Suprapubic skin (tissue), 4 donors: ENCODE measurements around the gene ATXN7L1. TPM values are rescaled to one million over a fixed set of nuclear protein-coding genes. Genes with fewer than 3 reads are reported as not detected.
A peak's percentile ranks its signal among the peaks of the same experiment; 100 is the strongest.

Experiments used
- DNase-seq, 2 donors: peaks; one replicate each; pipeline ENCODE4 v3.0.0-alpha.2; 2019; ENCODE audit warnings: low spot score in 2 of 2
- H3K27ac ChIP-seq: fragments of 200-600 bp; sonication (generic); one replicate; pipeline ENCODE4 v1.5.1; 2019
- H3K27me3 ChIP-seq: fragments of 200-600 bp; sonication (generic); one replicate; pipeline ENCODE4 v1.5.1; 2019
- H3K36me3 ChIP-seq: fragments of 200-600 bp; sonication (generic); one replicate; pipeline ENCODE4 v1.5.1; 2019
- H3K4me1 ChIP-seq: fragments of 200-600 bp; sonication (generic); one replicate; pipeline ENCODE4 v1.5.1; 2019
- H3K4me3 ChIP-seq: fragments of 200-600 bp; sonication (generic); one replicate; pipeline ENCODE4 v1.5.1; 2019; ENCODE audit warnings: mild to moderate bottlenecking
- H3K9me3 ChIP-seq: fragments of 200-600 bp; sonication (generic); one replicate; pipeline ENCODE4 v1.5.1; 2019
- EP300 ChIP-seq: sonication (generic); formaldehyde crosslinking; IDR thresholded peaks from one replicate; pipeline ENCODE4 v1.6.1; 2017; ENCODE audit warnings: antibody characterized with exemption
- POLR2A ChIP-seq, 2 donors: fragments of 450-650 bp; IDR thresholded peaks; one replicate each; pipeline ENCODE4 v1.6.1; 2017; ENCODE audit warnings: antibody characterized with exemption in 2 of 2, mild to moderate bottlenecking in 2 of 2, moderate library complexity in 2 of 2
- POLR2AphosphoS5 ChIP-seq, 3 donors: sonication (generic); formaldehyde crosslinking; IDR thresholded peaks; one replicate each; pipeline ENCODE4 v1.6.1; 2017; ENCODE audit warnings: antibody characterized with exemption in 3 of 3
- WGBS: methylation state at CpG from one replicate; pipeline ENCODE4 v1.1.5; 2018; 5-methylcytosine and 5-hydroxymethylcytosine counted together
- total RNA-seq, 4 donors: library from RNA; depleted of rRNA; stranded (reverse); fragments of >200 nt; gene quantifications; one replicate each; pipeline ENCODE4 v1.1.0, GENCODE V29; 2016
- TF ChIP-seq, protein P1 (sequence below), 2 donors: fragments of 200-600 bp in 1 of 2; fragments of 450-650 bp in 1 of 2; sonication (generic) in 1 of 2; IDR thresholded peaks; one replicate each; pipeline ENCODE4 v1.5.1; 2016 to 2019; ENCODE audit warnings: antibody characterized with exemption in 2 of 2, mild to moderate bottlenecking in 1 of 2, moderate library complexity in 1 of 2

ATXN7L1 gene
- total RNA-seq, 4 donors from 2014 or later: 14.8 to 35.6 (median 17.3) TPM

- no peaks in the 10 kb centered on the region for H3K9me3 ChIP-seq
- H3K27me3 ChIP-seq: peaks cover 4% of the 10 kb centered on the region
- no peak for TF ChIP-seq POLR2A (IDR thresholded peaks at IDR 0.05)
- TF ChIP-seq, protein P1, sequence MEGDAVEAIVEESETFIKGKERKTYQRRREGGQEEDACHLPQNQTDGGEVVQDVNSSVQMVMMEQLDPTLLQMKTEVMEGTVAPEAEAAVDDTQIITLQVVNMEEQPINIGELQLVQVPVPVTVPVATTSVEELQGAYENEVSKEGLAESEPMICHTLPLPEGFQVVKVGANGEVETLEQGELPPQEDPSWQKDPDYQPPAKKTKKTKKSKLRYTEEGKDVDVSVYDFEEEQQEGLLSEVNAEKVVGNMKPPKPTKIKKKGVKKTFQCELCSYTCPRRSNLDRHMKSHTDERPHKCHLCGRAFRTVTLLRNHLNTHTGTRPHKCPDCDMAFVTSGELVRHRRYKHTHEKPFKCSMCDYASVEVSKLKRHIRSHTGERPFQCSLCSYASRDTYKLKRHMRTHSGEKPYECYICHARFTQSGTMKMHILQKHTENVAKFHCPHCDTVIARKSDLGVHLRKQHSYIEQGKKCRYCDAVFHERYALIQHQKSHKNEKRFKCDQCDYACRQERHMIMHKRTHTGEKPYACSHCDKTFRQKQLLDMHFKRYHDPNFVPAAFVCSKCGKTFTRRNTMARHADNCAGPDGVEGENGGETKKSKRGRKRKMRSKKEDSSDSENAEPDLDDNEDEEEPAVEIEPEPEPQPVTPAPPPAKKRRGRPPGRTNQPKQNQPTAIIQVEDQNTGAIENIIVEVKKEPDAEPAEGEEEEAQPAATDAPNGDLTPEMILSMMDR (IDR thresholded peaks at IDR 0.05): no peak
- TF ChIP-seq POLR2AphosphoS5 (IDR thresholded peaks at IDR 0.05): no peak
- no peak for TF ChIP-seq EP300
- H3K27ac ChIP-seq: no peak within 1 kb of the TSS
- no peaks in the 10 kb centered on the region for H3K36me3 ChIP-seq
- 32% methylated on average over 17 of the region's 36 CpGs for WGBS
- peak within 1 kb of the TSS; percentile 28 for H3K4me3 ChIP-seq
- no peak for DNase-seq
- H3K4me1 ChIP-seq: peaks cover 5% of the 10 kb centered on the region
Measured at GRCh38 chr7:105581066-105581811, 295.2 kb downstream of the ATXN7L1 start, which contains the start of gene EFCAB10. EFCAB10 (minus strand) TSS chr7:105581493; CDS start chr7:105581463, 30 bp downstream.

DNA sequence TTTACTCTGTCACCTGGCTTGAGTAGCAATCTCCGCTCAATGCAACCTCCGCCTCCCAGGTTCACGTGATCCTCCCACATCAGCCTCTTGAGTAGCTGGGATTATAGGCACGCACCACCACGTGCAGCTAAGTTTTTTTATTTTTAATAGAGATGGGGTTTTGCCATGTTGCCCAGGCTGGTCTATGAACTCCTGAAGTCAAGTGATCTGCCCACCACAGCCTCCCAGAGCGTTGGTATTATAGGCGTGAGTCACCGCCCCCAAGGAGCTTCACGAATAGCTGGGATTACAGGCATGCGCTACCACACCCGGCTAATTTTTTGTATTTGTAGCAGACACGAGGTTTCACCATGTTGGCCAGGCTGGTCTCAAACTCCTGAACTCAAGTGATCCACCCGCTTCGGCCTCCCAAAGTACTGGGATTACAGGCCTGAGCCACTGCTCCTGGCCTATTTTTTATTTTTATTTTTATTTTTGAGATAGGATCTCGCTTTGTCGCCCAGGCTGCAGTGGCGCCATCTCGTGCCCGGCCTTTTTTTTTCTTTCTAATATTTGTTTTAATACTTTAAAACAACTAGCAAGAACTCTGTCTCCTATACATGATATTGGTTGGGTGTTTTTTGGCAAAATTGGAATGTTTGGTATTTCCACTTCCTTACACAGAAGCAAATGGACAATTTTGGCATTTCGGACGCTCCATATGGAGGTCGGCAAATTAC, 296.2 kb downstream of the ATXN7L1 start:
- Histone ChIP-seq H3K36me3 (no peaks in the 10 kb centered on the region), H3K9me3 (no peaks in the 10 kb centered on the region), H3K4me3 (no peak overlapping the region), H3K27me3 (peaks cover 4% of the 10 kb centered on the region), H3K27ac (no peak overlapping the region), H3K4me1 (peaks cover 5% of the 10 kb centered on the region)
- no peak for DNase-seq
- WGBS: 86% methylated on average over 22 of the region's 22 CpGs
- no peak for TF ChIP-seq POLR2AphosphoS5 (IDR thresholded peaks at IDR 0.05)
- TF ChIP-seq, protein P1 (IDR thresholded peaks at IDR 0.05): no peak
- TF ChIP-seq POLR2A (IDR thresholded peaks at IDR 0.05): no peak
- TF ChIP-seq EP300: no peak

GRCh38 chr7:105578496-105578895, 297.9 kb downstream of the ATXN7L1 start:
- H3K27me3 ChIP-seq: peaks cover 4% of the 10 kb centered on the region
- H3K9me3 ChIP-seq: no peaks in the 10 kb centered on the region
- H3K36me3 ChIP-seq: no peaks in the 10 kb centered on the region
- peaks cover 5% of the 10 kb centered on the region for H3K4me1 ChIP-seq
- no peak overlapping the region for H3K27ac ChIP-seq
- H3K4me3 ChIP-seq: no peak overlapping the region
- no peak for DNase-seq
- TF ChIP-seq EP300 (no peak), POLR2A (IDR thresholded peaks at IDR 0.05) (no peak), POLR2AphosphoS5 (IDR thresholded peaks at IDR 0.05) (no peak)
- TF ChIP-seq, protein P1 (IDR thresholded peaks at IDR 0.05): no peak

DNA sequence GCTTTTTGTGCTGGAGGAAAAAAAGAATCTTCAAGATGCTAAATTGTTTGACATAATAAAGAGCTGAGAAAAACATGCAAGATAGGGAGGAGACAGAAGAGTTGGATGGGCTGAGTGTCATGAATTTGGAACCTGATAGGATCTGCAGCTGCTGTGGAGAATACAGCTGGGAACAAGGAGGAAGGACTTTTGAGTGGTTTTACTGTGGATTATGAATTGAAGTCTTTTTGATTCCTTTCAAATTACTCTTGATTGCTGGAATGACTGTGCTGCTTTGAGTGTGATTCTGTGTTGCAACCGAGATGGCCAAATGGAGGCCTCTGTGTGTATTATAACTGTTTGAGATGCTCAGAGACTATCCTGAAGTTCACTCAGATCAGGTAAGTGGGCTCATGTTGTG, 299.1 kb downstream of the ATXN7L1 start:
- no peaks in the 10 kb centered on the region for H3K36me3 ChIP-seq
- no peak overlapping the region for H3K4me3 ChIP-seq
- WGBS: 76% methylated on average over 1 of the region's 1 CpG
- peaks cover 5% of the 10 kb centered on the region for H3K4me1 ChIP-seq
- TF ChIP-seq, protein P1 (IDR thresholded peaks at IDR 0.05): no peak
- no peak for TF ChIP-seq EP300
- no peaks in the 10 kb centered on the region for H3K9me3 ChIP-seq
- H3K27ac ChIP-seq: no peak overlapping the region
- no peak for DNase-seq
- peaks cover 2% of the 10 kb centered on the region for H3K27me3 ChIP-seq

DNA sequence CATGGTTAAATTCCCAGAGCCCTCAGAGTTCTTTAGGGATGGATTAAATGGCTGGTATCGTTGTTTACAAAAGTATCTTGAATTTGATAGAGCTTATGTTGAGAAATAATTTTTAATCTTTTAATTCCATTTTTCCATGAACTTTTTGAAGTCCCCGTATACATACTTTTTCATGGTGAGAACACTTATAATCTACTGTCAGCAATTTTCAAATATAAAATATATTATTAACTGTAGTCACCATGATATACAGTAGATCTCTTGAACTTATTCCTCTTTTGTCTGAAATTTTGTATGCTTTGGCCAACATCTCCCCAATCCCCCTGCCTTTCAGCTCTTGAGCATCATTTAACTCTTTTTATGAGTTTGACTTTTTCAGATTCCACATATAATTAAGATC, 304.5 kb downstream of the ATXN7L1 start:
- no peak for DNase-seq
- no peak overlapping the region for H3K4me3 ChIP-seq
- WGBS: 95% methylated on average over 2 of the region's 2 CpGs
- no peaks in the 10 kb centered on the region for H3K4me1 ChIP-seq
- H3K36me3 ChIP-seq: peaks cover 16% of the 10 kb centered on the region
- no peak overlapping the region for H3K27ac ChIP-seq
- H3K27me3 ChIP-seq: no peaks in the 10 kb centered on the region
- no peak for TF ChIP-seq POLR2A (IDR thresholded peaks at IDR 0.05)
- TF ChIP-seq, protein P1 (IDR thresholded peaks at IDR 0.05): no peak
- TF ChIP-seq EP300: no peak
- no peak for TF ChIP-seq POLR2AphosphoS5 (IDR thresholded peaks at IDR 0.05)
- no peaks in the 10 kb centered on the region for H3K9me3 ChIP-seq
